Prostate gland (tissue), 2 donors: ENCODE results near the gene TNS1. TPM values are rescaled to one million over a fixed set of nuclear protein-coding genes. Genes with fewer than 3 reads are reported as not detected.
A peak's percentile ranks its signal among the peaks of the same experiment; 100 is the strongest.

Experiments used
- DNase-seq: peaks from one replicate; pipeline ENCODE4 v3.0.0-alpha.2; 2019; ENCODE audit warnings: low spot score
- H3K27ac ChIP-seq, 2 donors: fragments of 200-600 bp; sonication (generic); 2 replicates each; pipeline ENCODE4 v1.5.1; 2017 to 2019
- H3K27me3 ChIP-seq: fragments of 200-600 bp; sonication (generic); replicated peaks from 2 replicates; pipeline ENCODE4 v1.5.1; 2019; ENCODE audit not compliant: insufficient read depth
- H3K36me3 ChIP-seq, 2 donors: fragments of 200-600 bp; sonication (generic); 1 replicate in 1 of 2; 2 replicates in 1 of 2; pipeline versions ENCODE4 v1.5.1 to v1.8.1; 2017 to 2019
- H3K4me1 ChIP-seq: fragments of 200-600 bp; sonication (generic); replicated peaks from 2 replicates; pipeline ENCODE4 v1.5.1; 2019
- H3K4me3 ChIP-seq, 2 donors: fragments of 200-600 bp; sonication (generic); 2 replicates each; pipeline ENCODE4 v1.5.1; 2017 to 2019
- H3K9me3 ChIP-seq: fragments of 200-600 bp; sonication (generic); 2 replicates; pipeline ENCODE4 v1.5.1; 2017
- CTCF ChIP-seq, 4 experiments: fragments of 200-600 bp in 2 of 4; fragments of 450-650 bp in 2 of 4; sonication (generic) in 2 of 4; IDR thresholded peaks; 1 replicate in 3 of 4; 2 replicates in 1 of 4; pipeline ENCODE4 v1.5.1; 2016 to 2019; ENCODE audit warnings: antibody characterized with exemption in 4 of 4, mild to moderate bottlenecking in 2 of 4, moderate library complexity in 2 of 4
- POLR2A ChIP-seq: fragments of 450-650 bp; IDR thresholded peaks from one replicate; pipeline ENCODE4 v1.6.1; 2016; ENCODE audit warnings: antibody characterized with exemption, mild to moderate bottlenecking
- POLR2AphosphoS5 ChIP-seq: sonication (generic); formaldehyde crosslinking; IDR thresholded peaks from one replicate; pipeline ENCODE4 v1.6.1; 2017; ENCODE audit warnings: antibody characterized with exemption
- WGBS: methylation state at CpG from one replicate; pipeline ENCODE4 v1.1.5; 2018; 5-methylcytosine and 5-hydroxymethylcytosine counted together
- intact Hi-C: fragments of 100-400 bp; cut with DNase I; formaldehyde crosslinking; loops from one replicate; pipeline ENCODE4 v1.14.2; 2022
- total RNA-seq, 2 donors: library from RNA; depleted of rRNA; stranded (reverse); fragments of >200 nt; gene quantifications; one replicate each; pipeline ENCODE4 v1.1.0, GENCODE V29; 2016

TNS1 gene
- total RNA-seq, 2 donors from 2014 or later = 238 to 659 TPM

DNA sequence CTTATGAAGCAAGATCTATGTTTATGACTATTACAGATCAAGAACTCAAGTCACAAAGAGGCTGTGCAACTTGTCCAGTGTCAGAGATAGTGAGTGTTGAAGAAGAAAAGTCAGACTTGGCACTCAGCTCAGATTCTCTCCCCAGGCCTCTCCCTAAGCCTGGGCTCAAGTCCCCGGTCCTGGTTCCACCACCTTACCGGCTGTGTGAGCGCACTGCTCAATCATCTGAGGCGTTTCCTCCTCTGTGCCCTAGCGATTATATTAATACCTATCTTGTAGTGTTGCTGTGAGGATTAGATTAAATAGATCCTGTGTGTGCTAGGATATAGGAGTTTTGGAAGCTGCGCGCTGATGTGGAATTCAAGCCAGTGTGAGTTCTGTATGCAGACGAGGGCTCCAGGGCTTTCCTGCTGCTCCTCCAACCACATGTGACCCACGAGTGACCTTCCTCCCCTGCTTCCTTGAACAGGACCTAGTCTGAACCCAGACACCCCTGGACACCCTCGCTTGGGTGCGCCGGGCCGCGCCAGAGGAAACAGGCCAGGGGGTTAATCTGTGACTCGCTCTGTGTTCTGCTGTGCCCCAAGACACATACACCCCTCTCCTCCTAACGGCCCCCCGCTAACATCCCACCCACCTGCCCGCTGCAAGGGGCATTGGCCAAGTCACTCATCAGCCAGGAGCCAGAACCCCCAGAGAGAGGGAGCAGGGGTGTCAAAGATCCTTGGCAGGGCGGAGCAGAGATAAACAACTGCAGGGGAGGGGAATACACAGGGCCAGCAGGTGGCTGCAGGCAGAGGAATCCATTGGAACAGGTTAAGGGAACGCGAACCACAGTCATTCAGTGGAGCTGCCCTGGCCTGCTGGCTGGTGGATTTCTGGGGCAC lies 38.3 kb downstream of the TNS1 start:
- H3K4me3 ChIP-seq = no peak overlapping the region
- intact Hi-C loops = no loop called here
- 56% methylated on average over 21 of the region's 21 CpGs for WGBS

GRCh38 chr2:217960351-217960750 lies 42.4 kb downstream of the TNS1 start:
- TF ChIP-seq POLR2A (no peak), POLR2AphosphoS5 (no peak), CTCF (IDR thresholded peaks at IDR 0.05) (no peak)
- Histone ChIP-seq H3K4me1 (peaks cover 3% of the 10 kb centered on the region), H3K4me3 (no peak overlapping the region), H3K27me3 (no peaks in the 10 kb centered on the region), H3K27ac (peak overlapping the region; percentile 53 to 72), H3K9me3 (no peaks in the 10 kb centered on the region), H3K36me3 (no peaks in the 10 kb centered on the region)
- intact Hi-C loops = no loop called here
- DNase-seq = no peak
- 76% methylated on average over 4 of the region's 4 CpGs for WGBS

More for the DNA sequence above, 38.3 kb downstream of the TNS1 start:
- peaks cover 8% of the 10 kb centered on the region for H3K4me1 ChIP-seq
- no peaks in the 10 kb centered on the region for H3K27me3 ChIP-seq
- H3K9me3 ChIP-seq = no peaks in the 10 kb centered on the region
- DNase-seq = no peak
- H3K27ac ChIP-seq = peak overlapping the region; percentile 54 to 62
- H3K36me3 ChIP-seq = no peaks in the 10 kb centered on the region
- TF ChIP-seq POLR2AphosphoS5 = no peak
- no peak for TF ChIP-seq POLR2A
- no peak for TF ChIP-seq CTCF (IDR thresholded peaks at IDR 0.05)

DNA sequence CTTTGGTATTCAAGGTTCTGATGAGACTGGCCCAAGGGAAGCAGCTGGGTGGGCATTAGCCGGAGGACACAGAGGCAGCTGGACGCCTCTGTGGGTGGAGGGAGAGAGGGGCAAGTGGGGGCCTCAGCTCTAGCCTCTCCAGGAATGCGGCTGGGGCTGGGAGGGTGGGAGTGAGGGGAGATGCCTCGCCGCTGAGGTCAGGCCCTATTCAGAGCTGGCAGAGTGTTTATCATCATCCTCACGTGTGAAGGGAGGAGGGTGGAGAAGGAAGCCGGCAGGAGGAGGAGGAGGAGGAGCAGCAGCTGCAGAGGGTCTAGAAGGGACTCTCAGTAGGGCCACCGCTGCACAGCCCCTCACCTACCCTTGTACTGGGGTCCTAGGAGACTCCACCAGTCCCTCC lies 43.1 kb downstream of the TNS1 start:
- intact Hi-C loops = no loop called here
- TF ChIP-seq CTCF (IDR thresholded peaks at IDR 0.05) (no peak), POLR2AphosphoS5 (no peak), POLR2A (no peak)
- Histone ChIP-seq H3K4me3 (no peak overlapping the region), H3K27ac (peak overlapping the region; percentile 53 to 72), H3K4me1 (no peaks in the 10 kb centered on the region), H3K9me3 (no peaks in the 10 kb centered on the region), H3K27me3 (no peaks in the 10 kb centered on the region), H3K36me3 (no peaks in the 10 kb centered on the region)
- no peak for DNase-seq
- WGBS = 57% methylated on average over 8 of the region's 8 CpGs

- intact Hi-C loops = no loop called here
- DNase-seq = no peak
- TF ChIP-seq CTCF (IDR thresholded peaks at IDR 0.05) = no peak
- TF ChIP-seq POLR2A = no peak
- no peak for TF ChIP-seq POLR2AphosphoS5
- no peaks in the 10 kb centered on the region for H3K9me3 ChIP-seq
- WGBS = 95% methylated on average over 3 of the region's 3 CpGs
- H3K36me3 ChIP-seq = no peaks in the 10 kb centered on the region
- no peak overlapping the region for H3K4me3 ChIP-seq
- no peaks in the 10 kb centered on the region for H3K27me3 ChIP-seq
- peak overlapping the region; percentile 53 to 72 for H3K27ac ChIP-seq
- H3K4me1 ChIP-seq = peaks cover 8% of the 10 kb centered on the region
These were observed 43.9 kb downstream of the TNS1 start for GRCh38 chr2:217958884-217959225.
